K562 (cell line): ENCODE results near the gene AFF3. TPM values are rescaled to one million over a fixed set of nuclear protein-coding genes. Genes with fewer than 3 reads are reported as not detected.

Experiments
- ATAC-seq: fragments of 200-7000 bp; cut with Tn5 transposase; 3 replicates; pipeline ENCODE4 v1.9.1; 2020; ENCODE audit warnings: moderate library complexity
- BruUV-seq: library from RNA; stranded (reverse); fragments of 400-500 nt; replicated peaks from 2 replicates; lab custom pipeline; 2021; lab: Mats Ljungman, UMichigan
- CTCF ChIA-PET: fragments of 300-600 bp; formaldehyde crosslinking; extraction: SDS; loops from one replicate; lab custom pipeline; 2021; ENCODE audit warnings: low intra/inter-chr PET ratio; lab: Yijun Ruan, JAX
- POLR2A ChIA-PET: fragments of 300-600, 350-650 bp; sonication (Branson Sonifier 250); formaldehyde crosslinking; extraction: SDS; loops from one replicate; lab custom pipeline; 2021; ENCODE audit warnings: antibody characterized with exemption, inconsistent platforms; lab: Yijun Ruan, JAX
- DNase-seq, 4 experiments: peaks; one replicate each; pipeline versions ENCODE4 v3.0.0 to v3.0.0-alpha.2; 2011 to 2018; ENCODE audit warnings: low spot score in 3 of 4, mixed read lengths in 3 of 4; ENCODE audit errors: extremely low read depth in 1 of 4
- FAIRE-seq: peaks from 2 replicates; lab custom pipeline; 2011; peaks lifted over from hg19 to GRCh38; lab: Jason Lieb, UNC
- H2AFZ ChIP-seq: 2 replicates; pipeline ENCODE4 v1.6.0; 2011; ENCODE audit warnings: low read depth, low read length, control low read depth, inconsistent platforms
- H3K27ac ChIP-seq: fragments of 200-600 bp; 3 replicates; pipeline ENCODE4 v1.8.0; 2011; ENCODE audit warnings: low read depth, mild to moderate bottlenecking, control low read depth, inconsistent platforms, low read length, moderate library complexity, mixed read lengths; ENCODE audit errors: extremely low read depth
- H3K27me3 ChIP-seq, 2 experiments: fragments of 300-600 bp in 1 of 2; 2 replicates in 1 of 2; 3 replicates in 1 of 2; pipeline versions ENCODE4 v1.6.0 to v1.8.0; 2011; ENCODE audit warnings: inconsistent platforms in 2 of 2, low read length in 2 of 2, mild to moderate bottlenecking in 1 of 2, mixed read lengths in 1 of 2, moderate library complexity in 1 of 2; ENCODE audit not compliant: control insufficient read depth in 2 of 2, insufficient read depth in 2 of 2
- H3K36me3 ChIP-seq: fragments of 300-600 bp; 3 replicates; pipeline ENCODE4 v1.8.0; 2011; ENCODE audit warnings: mild to moderate bottlenecking, low read length, inconsistent platforms; ENCODE audit not compliant: control insufficient read depth, insufficient read depth
- H3K4me1 ChIP-seq, 2 experiments: fragments of 200-600 bp in 1 of 2; replicated peaks in 1 of 2; 2 replicates in 1 of 2; 3 replicates in 1 of 2; pipeline versions ENCODE4 v1.5.1 to v1.8.0; 2011; ENCODE audit warnings: inconsistent platforms in 2 of 2, low read length in 2 of 2, mild to moderate bottlenecking in 1 of 2, mixed read lengths in 1 of 2, moderate library complexity in 1 of 2; ENCODE audit not compliant: control insufficient read depth in 2 of 2, insufficient read depth in 2 of 2
- H3K4me2 ChIP-seq: 2 replicates; pipeline ENCODE4 v1.6.1; 2011; ENCODE audit warnings: low read length, control low read depth, inconsistent platforms, mixed read lengths; ENCODE audit not compliant: insufficient read depth
- H3K4me3 ChIP-seq: fragments of 200-600 bp; sonication (generic), shearing (Covaris generic); 2 replicates; pipeline ENCODE4 v1.5.1; 2016; ENCODE audit warnings: control low read depth, inconsistent platforms
- H3K79me2 ChIP-seq: fragments of 200-600 bp; 3 replicates; pipeline ENCODE4 v1.8.0; 2011; ENCODE audit warnings: low read length, inconsistent platforms; ENCODE audit not compliant: control insufficient read depth, insufficient read depth
- H3K9ac ChIP-seq, 2 experiments: 2 replicates each; pipeline versions ENCODE4 v1.6.0 to v1.6.1; 2011; ENCODE audit warnings: low read depth in 2 of 2, low read length in 2 of 2, control low read depth in 1 of 2, inconsistent platforms in 1 of 2, mild to moderate bottlenecking in 1 of 2, mixed read lengths in 1 of 2; ENCODE audit not compliant: insufficient read depth in 1 of 2
- H3K9me1 ChIP-seq: one replicate; pipeline ENCODE4 v1.6.0; 2011; ENCODE audit warnings: inconsistent platforms, mild to moderate bottlenecking, low read length, moderate library complexity; ENCODE audit not compliant: control insufficient read depth, insufficient read depth
- H3K9me3 ChIP-seq: replicated peaks from 2 replicates; pipeline ENCODE4 v1.5.1; 2011; ENCODE audit warnings: low read depth, low read length, inconsistent platforms; ENCODE audit not compliant: control insufficient read depth, insufficient read depth
- H4K20me1 ChIP-seq: replicated peaks from 2 replicates; pipeline ENCODE4 v1.6.1; 2011; ENCODE audit warnings: low read length, inconsistent platforms, mixed read lengths; ENCODE audit not compliant: control insufficient read depth, insufficient read depth
- ARID4B ChIP-seq: sonication (generic); formaldehyde crosslinking; IDR thresholded peaks from 2 replicates; pipeline ENCODE4 v1.8.0; 2022; ENCODE audit warnings: mild to moderate bottlenecking, missing genetic modification reagents
- HDAC1 ChIP-seq, 2 experiments: fragments of 450-650 bp; IDR thresholded peaks; 2 replicates each; pipeline ENCODE4 v1.6.1; 2016 to 2017; ENCODE audit warnings: inconsistent platforms in 1 of 2, mild to moderate bottlenecking in 1 of 2, moderate library complexity in 1 of 2
- MAFG ChIP-seq: fragments of 450-650 bp; conservative IDR thresholded peaks from 2 replicates; pipeline ENCODE4 v1.6.1; 2016; ENCODE audit warnings: missing genetic modification characterization, missing compliant biosample characterization
- MECOM ChIP-seq: fragments of 250-450 bp; sonication (Bioruptor Pico); IDR thresholded peaks from 2 replicates; pipeline ENCODE4 v1.8.0; 2022; ENCODE audit warnings: inconsistent platforms
- PHF20 ChIP-seq: fragments of 450-650 bp; IDR thresholded peaks from 2 replicates; pipeline ENCODE4 v1.6.1; 2018; ENCODE audit not compliant: partially characterized antibody
- POLR2B ChIP-seq: fragments of 450-650 bp; IDR thresholded peaks from 2 replicates; pipeline ENCODE4 v1.6.1; 2018; ENCODE audit warnings: low read depth; ENCODE audit not compliant: partially characterized antibody
- STAG1 ChIP-seq: sonication (generic); formaldehyde crosslinking; IDR thresholded peaks from 2 replicates; pipeline ENCODE4 v1.5.0; 2020; ENCODE audit warnings: missing genetic modification reagents, borderline replicate concordance
- STAT5B ChIP-seq: fragments of 250-450 bp; sonication (Bioruptor Pico); IDR thresholded peaks from 2 replicates; pipeline ENCODE4 v1.8.0; 2021; ENCODE audit warnings: mild to moderate bottlenecking, inconsistent platforms
- TCF15 ChIP-seq: fragments of 250-450 bp; sonication (Bioruptor Pico); IDR thresholded peaks from 2 replicates; pipeline ENCODE4 v1.8.0; 2022; ENCODE audit warnings: moderate library complexity, mild to moderate bottlenecking, inconsistent platforms
- ZBTB17 ChIP-seq: fragments of 450-650 bp; formaldehyde crosslinking; IDR thresholded peaks from 2 replicates; pipeline ENCODE4 v1.4.0; 2020; ENCODE audit warnings: mild to moderate bottlenecking
- ZFP30 ChIP-seq: fragments of 250-450 bp; sonication (Bioruptor Pico); IDR thresholded peaks from 2 replicates; pipeline ENCODE4 v1.8.0; 2022; ENCODE audit warnings: moderate library complexity, mild to moderate bottlenecking, inconsistent platforms, borderline replicate concordance
- ZNF121 ChIP-seq: sonication (generic); formaldehyde crosslinking; conservative IDR thresholded peaks from 2 replicates; pipeline ENCODE4 v1.8.0; 2022; ENCODE audit warnings: missing genetic modification reagents
- WGBS: fragments of 100-300 bp; shearing (Covaris generic); methylation state at CpG from one replicate; pipeline ENCODE4 v1.1.6; 2016; ENCODE audit warnings: low coverage, mixed read lengths; ENCODE audit not compliant: insufficient coverage; ENCODE audit errors: missing lambda C conversion rate; 5-methylcytosine and 5-hydroxymethylcytosine counted together
- in situ Hi-C: fragments of 300-500 bp; cut with MboI; formaldehyde crosslinking; loops from 4 replicates; pipeline ENCODE4 v1.15.0; 2018; ENCODE audit warnings: inconsistent platforms, mixed read lengths
- intact Hi-C: fragments of 100-400 bp; cut with micrococcal nuclease; formaldehyde crosslinking; loops from 2 replicates; pipeline ENCODE4 v1.14.2; 2022
- polyA plus RNA-seq, 8 experiments: library from polyadenylated mRNA; depleted of rRNA in 4 of 8; stranded (reverse) in 5 of 8; unstranded in 3 of 8; fragments of >200 nt; fragmentation: Nextera tagmentation in 2 of 8; fragmentation: Illumina TruSeq in 1 of 8; extraction: Ambion mirVana in 2 of 8; extraction: Trizol in 1 of 8; gene quantifications; 2 replicates each; pipeline versions ENCODE4 v1.2.1 to v1.2.3, GENCODE V29; 2011 to 2014; ENCODE audit warnings: inconsistent platforms in 1 of 8, missing spikeins in 1 of 8
- total RNA-seq, 7 experiments: library from RNA; depleted of rRNA in 6 of 7; stranded (reverse); fragments of >200 nt in 6 of 7; fragmentation: Illumina TruSeq in 2 of 7; extraction: Trizol in 2 of 7; gene quantifications; 2 replicates each; pipeline versions ENCODE4 v1.2.1 to v1.2.3, GENCODE V29; 2011 to 2021; ENCODE audit warnings: low replicate concordance in 1 of 7

AFF3 gene
- total and polyA plus RNA-seq, 9 of the 15 experiments (the other 6 are each of a cell fraction or from before 2014, with no cell fraction given) = 0.02 to 0.11 TPM; not detected in 7

GRCh38 chr2:100077456-100077855 lies 64.9 kb downstream of the AFF3 start:
- Histone ChIP-seq H3K79me2 (no peaks in the 10 kb centered on the region), H3K4me1 (no peaks in the 10 kb centered on the region), H2AFZ (no peak overlapping the region), H3K27ac (no peak overlapping the region), H3K9ac (no peak overlapping the region), H3K4me2 (no peak overlapping the region), H3K4me3 (no peak overlapping the region), H4K20me1 (no peaks in the 10 kb centered on the region), H3K36me3 (no peaks in the 10 kb centered on the region), H3K27me3 (peaks cover 2 to 10% of the 10 kb centered on the region in 2 experiments; a peak in 3 of 5 replicates), H3K9me1 (no peaks in the 10 kb centered on the region), H3K9me3 (no peaks in the 10 kb centered on the region)
- ATAC-seq (no peak), DNase-seq (no peak), FAIRE-seq (no peak)
- no TSS peak for BruUV-seq
- ChIA-PET CTCF (no interaction called here), POLR2A (interaction anchor here (1.2 kb wide), 1 partner anchor 17 kb away, joined by 3 read pairs; no protein-coding TSS in a partner anchor)
- TF ChIP-seq ZNF121 (no peak), ZBTB17 (CRISPR knock-in tag) (no peak), POLR2B (no peak), TCF15 (CRISPR knock-in tag) (no peak)
- in situ Hi-C loops (no loop called here), intact Hi-C loops (no loop called here)

- Histone ChIP-seq H3K9me3 (no peaks in the 10 kb centered on the region), H3K36me3 (no peaks in the 10 kb centered on the region), H3K79me2 (no peaks in the 10 kb centered on the region), H3K4me3 (no peak overlapping the region), H2AFZ (no peak overlapping the region), H3K27me3 (peaks cover 6 to 10% of the 10 kb centered on the region in 2 experiments; a peak in 3 of 5 replicates), H4K20me1 (no peaks in the 10 kb centered on the region), H3K9ac (no peak overlapping the region), H3K4me2 (no peak overlapping the region), H3K4me1 (no peaks in the 10 kb centered on the region), H3K9me1 (no peaks in the 10 kb centered on the region), H3K27ac (no peak overlapping the region)
- DNase-seq (no peak), ATAC-seq (no peak), FAIRE-seq (no peak)
- ChIA-PET CTCF (no interaction called here), POLR2A (no interaction called here)
- intact Hi-C loops = no loop called here
- in situ Hi-C loops = no loop called here
- 0% methylated on average over 3 of the region's 3 CpGs for WGBS
- BruUV-seq = no TSS peak
- TF ChIP-seq HDAC1 (IDR thresholded peaks at IDR 0.05) (no peak), ARID4B (CRISPR knock-in tag) (no peak), STAG1 (CRISPR knock-in tag) (no peak), PHF20 (no peak), MAFG (tag) (no peak), STAT5B (CRISPR knock-in tag) (no peak), ZFP30 (CRISPR knock-in tag) (no peak), MECOM (CRISPR knock-in tag) (no peak)
Observed at GRCh38 chr2:100075532-100075931, 66.9 kb downstream of the AFF3 start.
